Stimulated activated CD8-positive, alpha-beta memory T cell treated with anti-CD3 and anti-CD28 coated beads, Interleukin-7, amount 100 ng/mL, for 24 hours (primary cell): Measurements from ENCODE around the gene PDE6D.

Experiments used
- DNase-seq: peaks from one replicate; pipeline ENCODE4 v3.0.0-alpha.2; 2020; ENCODE audit warnings: low read depth

PDE6D gene

DNA sequence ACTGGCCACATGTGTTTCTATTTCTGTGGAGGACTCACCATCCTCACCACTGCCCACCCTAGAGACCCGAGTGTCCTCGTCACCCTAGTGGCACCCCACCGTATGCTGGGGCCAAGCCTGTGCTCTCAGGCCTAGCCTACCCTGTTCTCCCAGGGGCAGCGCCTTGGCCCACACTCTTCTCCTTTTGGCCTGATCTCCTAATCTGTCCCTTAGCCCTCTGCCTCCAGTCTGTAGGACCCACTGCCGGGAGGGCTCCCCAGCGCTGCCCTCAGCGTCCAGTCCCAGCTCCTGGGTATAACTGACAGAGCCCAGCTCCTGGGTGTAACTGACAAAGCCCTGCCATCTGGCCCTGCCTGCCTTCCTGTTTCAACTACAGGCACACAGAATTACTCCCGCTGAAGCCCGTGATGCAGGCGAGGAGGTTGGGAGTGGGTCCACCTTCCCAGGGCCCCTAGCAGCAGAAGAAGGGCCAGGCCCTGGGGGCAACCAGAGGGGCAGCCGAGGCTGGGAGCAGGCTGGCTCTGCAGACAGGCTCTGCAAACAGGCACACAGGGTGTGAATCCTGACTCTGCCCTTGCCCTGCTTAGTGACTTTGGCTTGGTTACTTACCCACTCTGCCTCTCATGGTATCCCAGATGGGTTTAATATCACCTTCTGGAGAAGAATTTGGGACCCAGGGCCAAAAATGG lies 98.3 kb downstream of the PDE6D start:
- no peak for DNase-seq
